HG02885 (cell line): ENCODE data around the gene HOXD12.

Experiments
- ATAC-seq: cut with Tn5 transposase; IDR thresholded peaks from one replicate; pipeline ENCODE4 v1.9.1; 2021; ENCODE audit warnings: mild to moderate bottlenecking; ENCODE audit not compliant: unreplicated experiment, poor library complexity

HOXD12 gene

GRCh38 chr2:176142281-176142680 is 42.7 kb downstream of the HOXD12 start:
- ATAC-seq, result no peak

GRCh38 chr2:176145085-176145969 is 45.7 kb downstream of the HOXD12 start:
- ATAC-seq, result no peak

GRCh38 chr2:176146101-176146500 is 46.5 kb downstream of the HOXD12 start:
- no peak for ATAC-seq

GRCh38 chr2:176146645-176147044 is 47.0 kb downstream of the HOXD12 start:
- ATAC-seq, result no peak

- no peak for ATAC-seq
Measured at GRCh38 chr2:176147210-176147799, 47.7 kb downstream of the HOXD12 start.

GRCh38 chr2:176147800-176148496 is 48.4 kb downstream of the HOXD12 start:
- ATAC-seq, result no peak

- ATAC-seq, result no peak
Measured at GRCh38 chr2:176148751-176149421, 49.3 kb downstream of the HOXD12 start.

GRCh38 chr2:176149481-176149938 is 49.9 kb downstream of the HOXD12 start:
- ATAC-seq, result no peak

GRCh38 chr2:176149939-176150583 is 50.5 kb downstream of the HOXD12 start:
- no peak for ATAC-seq

GRCh38 chr2:176150584-176151441 is 51.2 kb downstream of the HOXD12 start:
- no peak for ATAC-seq

GRCh38 chr2:176151442-176152287 is 52.1 kb downstream of the HOXD12 start, which contains the start of gene HOXD4:
Gene HOXD4, plus strand, starts transcription at chr2:176151550. Its CDS starts 84 bp downstream, at chr2:176151634.
- ATAC-seq, result no peak
